T-cell (primary cell): ENCODE data around the gene GHR. TPM values are rescaled to one million over a fixed set of nuclear protein-coding genes. Genes with fewer than 3 reads are reported as not detected.

Experiments used
- ATAC-seq, 4 experiments: fragments of 200-7000 bp in 3 of 4; fragments of 150-1000 bp in 1 of 4; cut with Tn5 transposase; replicated peaks in 1 of 4; 1 replicate in 3 of 4; 2 replicates in 1 of 4; pipeline ENCODE4 v1.10.0; 2021; ENCODE audit warnings: moderate library complexity in 3 of 4, mild to moderate bottlenecking in 2 of 4, moderate number of reproducible peaks in 1 of 4
- CTCF ChIA-PET, 2 donors: fragments of 300-600 bp; sonication (Branson Sonifier 250); formaldehyde crosslinking; loops; one replicate each; lab custom pipeline; 2022; ENCODE audit warnings: antibody characterized with exemption in 2 of 2; lab: Charles Lee
- POLR2A ChIA-PET, 2 donors: fragments of 300-600 bp; sonication (Branson Sonifier 250); formaldehyde crosslinking; loops; one replicate each; lab custom pipeline; 2022; ENCODE audit warnings: antibody characterized with exemption in 2 of 2; lab: Charles Lee
- DNase-seq, 35 experiments: peaks; one replicate each; pipeline versions ENCODE4 v3.0.0 to v3.0.0-alpha.2; 2013 to 2023
- H3K27ac ChIP-seq: one replicate; pipeline ENCODE4 v1.5.1; 2013; ENCODE audit warnings: low read length
- H3K27me3 ChIP-seq, 2 experiments: replicated peaks in 1 of 2; 1 replicate in 1 of 2; 2 replicates in 1 of 2; pipeline versions ENCODE4 v1.6.1 to v1.7.0; 2013; ENCODE audit warnings: low read length in 1 of 2, mixed read lengths in 1 of 2; ENCODE audit not compliant: control insufficient read depth in 2 of 2, insufficient read depth in 2 of 2; ENCODE audit errors: extremely low read depth in 1 of 2
- H3K36me3 ChIP-seq, 2 donors: 1 replicate in 1 of 2; 2 replicates in 1 of 2; pipeline versions ENCODE4 v1.6.1 to v1.7.0; 2013; ENCODE audit warnings: low read length in 1 of 2; ENCODE audit not compliant: control insufficient read depth in 2 of 2, insufficient read depth in 1 of 2; ENCODE audit errors: extremely low read depth in 1 of 2
- H3K4me1 ChIP-seq, 2 experiments: 1 replicate in 1 of 2; 2 replicates in 1 of 2; pipeline versions ENCODE4 v1.6.1 to v1.7.0; 2013; ENCODE audit warnings: low read length in 2 of 2, mixed read lengths in 1 of 2; ENCODE audit not compliant: insufficient read depth in 2 of 2, control insufficient read depth in 1 of 2; ENCODE audit errors: extremely low read depth in 1 of 2
- H3K4me3 ChIP-seq, 2 donors: 1 replicate in 1 of 2; 2 replicates in 1 of 2; pipeline versions ENCODE4 v1.5.1 to v1.7.0; 2013; ENCODE audit warnings: mild to moderate bottlenecking in 2 of 2, low read length in 1 of 2, moderate library complexity in 1 of 2; ENCODE audit not compliant: control insufficient read depth in 1 of 2; ENCODE audit errors: extremely low read depth in 1 of 2
- H3K9me3 ChIP-seq: 2 replicates; pipeline ENCODE4 v1.7.0; 2013
- H3K27ac Mint-ChIP-seq, 2 donors: one replicate each; pipeline ENCODE4 v1.8.0; 2020 to 2021; ENCODE audit warnings: mild to moderate bottlenecking in 2 of 2, mixed read lengths in 2 of 2
- H3K27me3 Mint-ChIP-seq, 2 donors: one replicate each; pipeline ENCODE4 v1.8.0; 2021 to 2022; ENCODE audit warnings: mixed read lengths in 2 of 2
- H3K36me3 Mint-ChIP-seq: one replicate; pipeline ENCODE4 v1.8.0; 2021; ENCODE audit warnings: mixed read lengths
- H3K4me1 Mint-ChIP-seq, 3 donors: one replicate each; pipeline ENCODE4 v1.8.0; 2020 to 2022; ENCODE audit warnings: mixed read lengths in 3 of 3, mild to moderate bottlenecking in 1 of 3
- H3K4me3 Mint-ChIP-seq, 3 donors: one replicate each; pipeline ENCODE4 v1.8.0; 2020 to 2022; ENCODE audit warnings: mild to moderate bottlenecking in 3 of 3, mixed read lengths in 3 of 3, moderate library complexity in 3 of 3
- H3K9me3 Mint-ChIP-seq, 3 donors: one replicate each; pipeline ENCODE4 v1.8.0; 2020 to 2022; ENCODE audit warnings: mixed read lengths in 3 of 3
- WGBS: methylation state at CpG from one replicate; pipeline ENCODE4 v1.1.5; 2013; ENCODE audit warnings: missing lambda C conversion rate; ENCODE audit not compliant: insufficient coverage; 5-methylcytosine and 5-hydroxymethylcytosine counted together
- total RNA-seq, 35 experiments: library from RNA in 6 of 35; stranded (reverse) in 6 of 35; fragments of 120-200 nt in 1 of 35; gene quantifications; one replicate each; pipeline versions ENCODE4 v1.2.1 to v1.2.4 and lab custom pipeline; 2013 to 2026

The GHR gene
- total RNA-seq, 5 donors from 2014 or later (not counting 1 experiment from before 2014, with no cell fraction given) = 0.06 TPM; not detected in 4

DNA sequence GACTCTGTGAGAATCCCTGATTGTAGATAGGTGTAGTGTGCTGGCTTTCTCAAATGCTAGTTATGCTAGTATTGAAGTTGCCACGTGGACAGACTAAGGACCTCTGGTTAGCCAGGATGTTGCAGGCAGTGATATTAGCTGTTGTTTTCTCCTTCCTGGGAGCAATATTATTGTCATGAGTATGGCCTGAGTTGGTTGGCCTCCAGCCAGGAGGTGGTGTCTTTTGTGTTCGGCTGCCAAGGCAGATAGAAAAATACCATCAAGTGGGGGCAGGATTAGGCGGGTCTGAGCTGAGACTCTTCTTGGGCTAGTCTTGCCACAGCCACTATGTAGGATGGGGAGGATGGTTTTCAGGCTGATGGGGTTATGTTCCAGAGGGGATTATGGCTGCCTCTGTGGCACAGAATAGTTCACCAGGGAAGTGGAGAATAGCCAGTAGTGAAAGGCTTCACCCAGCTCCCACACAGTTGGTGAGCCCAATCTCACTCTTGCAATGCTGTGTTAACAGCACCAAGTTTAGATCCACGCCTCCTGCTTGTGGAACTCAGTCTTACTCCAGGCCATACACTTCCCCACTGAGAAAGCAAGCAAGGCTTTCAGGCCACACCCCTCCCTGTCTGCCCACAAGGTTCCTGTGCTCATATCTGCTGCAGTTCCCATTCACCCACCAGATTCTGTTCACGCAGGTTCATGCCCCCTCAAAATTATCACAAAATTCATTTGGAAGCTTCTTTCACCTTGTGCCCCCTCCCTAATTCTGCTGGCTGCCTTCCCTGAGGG, 31.2 kb downstream of the GHR start:
- CTCF ChIA-PET = no interaction called here

GRCh38 chr5:42461033-42461432, 37.8 kb downstream of the GHR start:
- ChIA-PET POLR2A (no interaction called here), CTCF (interaction anchor here in 1 of 2 donors (0.6 kb wide), 1 partner anchor 172 kb away, joined by 3 read pairs; no protein-coding TSS in a partner anchor)
- Histone ChIP-seq H3K9me3 (no peaks in the 10 kb centered on the region), H3K4me3 (no peak overlapping the region), H3K4me1 (no peaks in the 10 kb centered on the region), H3K36me3 (no peaks in the 10 kb centered on the region), H3K27me3 (no peaks in the 10 kb centered on the region), H3K27ac (no peak overlapping the region)
- Mint-ChIP-seq H3K27ac (no peak overlapping the region), H3K27me3 (peaks cover 4 to 11% of the 10 kb centered on the region in 2 donors), H3K9me3 (peaks cover 0 to 10% (median 0%) of the 10 kb centered on the region in 3 donors), H3K4me3 (no peak overlapping the region), H3K36me3 (no peaks in the 10 kb centered on the region), H3K4me1 (no peaks in the 10 kb centered on the region)
- WGBS = 23% methylated on average over 1 of the region's 1 CpG
- DNase-seq (no peak), ATAC-seq (no peak)

More for the DNA sequence above, 31.2 kb downstream of the GHR start:
- peaks cover 5 to 17% (median 11%) of the 10 kb centered on the region in 3 donors for H3K9me3 Mint-ChIP-seq
- H3K27ac ChIP-seq = no peak overlapping the region
- H3K36me3 Mint-ChIP-seq = no peaks in the 10 kb centered on the region
- ATAC-seq (no peak), DNase-seq (no peak)
- WGBS = 68% methylated on average over 4 of the region's 5 CpGs
- no peaks in the 10 kb centered on the region for H3K4me1 ChIP-seq
- no peaks in the 10 kb centered on the region for H3K9me3 ChIP-seq
- H3K27me3 Mint-ChIP-seq = peaks cover 9 to 28% of the 10 kb centered on the region in 2 donors
- H3K27ac Mint-ChIP-seq = no peak overlapping the region
- H3K4me3 Mint-ChIP-seq = no peak overlapping the region
- POLR2A ChIA-PET = no interaction called here
- no peak overlapping the region for H3K4me3 ChIP-seq
- no peaks in the 10 kb centered on the region for H3K4me1 Mint-ChIP-seq
- H3K27me3 ChIP-seq = peaks cover 0 to 3% of the 10 kb centered on the region in 2 experiments
- no peaks in the 10 kb centered on the region for H3K36me3 ChIP-seq

DNA sequence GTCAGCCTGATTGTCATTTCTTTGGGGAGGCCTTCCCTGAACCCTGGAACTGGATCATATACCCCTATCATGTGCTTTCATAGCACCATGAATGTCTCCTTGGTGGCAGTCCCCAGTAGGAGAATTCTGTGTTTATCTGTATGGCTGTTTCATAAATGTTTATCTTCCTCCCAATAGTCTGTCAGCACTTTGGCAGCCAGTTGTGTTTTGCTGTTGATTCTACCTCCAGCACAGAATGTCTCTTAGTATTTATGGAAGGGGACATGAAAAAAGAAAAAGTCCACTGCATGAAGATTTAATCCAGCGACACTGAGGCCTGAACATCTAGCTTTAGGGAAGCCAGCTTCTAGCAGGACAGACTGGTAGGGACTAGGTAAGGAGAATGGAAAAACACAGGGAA, 38.3 kb downstream of the GHR start:
- peaks cover 3 to 10% of the 10 kb centered on the region in 2 donors for H3K27me3 Mint-ChIP-seq
- peaks cover 0 to 10% (median 0%) of the 10 kb centered on the region in 3 donors for H3K9me3 Mint-ChIP-seq
- no peaks in the 10 kb centered on the region for H3K36me3 ChIP-seq
- no peaks in the 10 kb centered on the region for H3K9me3 ChIP-seq
- ATAC-seq (no peak), DNase-seq (no peak)
- H3K4me1 ChIP-seq = no peaks in the 10 kb centered on the region
- no peaks in the 10 kb centered on the region for H3K4me1 Mint-ChIP-seq
- POLR2A ChIA-PET = no interaction called here
- no peak overlapping the region for H3K4me3 Mint-ChIP-seq
- WGBS = no CpG with 5 or more reads among the region's 1 CpG
- no peaks in the 10 kb centered on the region for H3K27me3 ChIP-seq
- no peaks in the 10 kb centered on the region for H3K36me3 Mint-ChIP-seq
- H3K4me3 ChIP-seq = no peak overlapping the region
- CTCF ChIA-PET = interaction anchor here in 1 of 2 donors (0.6 kb wide), 1 partner anchor 172 kb away, joined by 3 read pairs; no protein-coding TSS in a partner anchor
- H3K27ac ChIP-seq = no peak overlapping the region
- H3K27ac Mint-ChIP-seq = no peak overlapping the region

GRCh38 chr5:42462083-42462482, 38.8 kb downstream of the GHR start:
- H3K4me1 ChIP-seq = no peaks in the 10 kb centered on the region
- no peak overlapping the region for H3K27ac ChIP-seq
- WGBS = no CpG with 5 or more reads among the region's 2 CpGs
- no peak overlapping the region for H3K4me3 ChIP-seq
- H3K27ac Mint-ChIP-seq = no peak overlapping the region
- no peaks in the 10 kb centered on the region for H3K36me3 ChIP-seq
- no peaks in the 10 kb centered on the region for H3K27me3 ChIP-seq
- ChIA-PET CTCF (interaction anchor here in 1 of 2 donors (0.7 kb wide), 1 partner anchor 682 kb away, joined by 3 read pairs; no protein-coding TSS in a partner anchor), POLR2A (no interaction called here)
- no peak overlapping the region for H3K4me3 Mint-ChIP-seq
- no peaks in the 10 kb centered on the region for H3K36me3 Mint-ChIP-seq
- DNase-seq (no peak), ATAC-seq (no peak)
- peaks cover 0 to 6% of the 10 kb centered on the region in 2 donors for H3K27me3 Mint-ChIP-seq
- H3K4me1 Mint-ChIP-seq = no peaks in the 10 kb centered on the region
- H3K9me3 Mint-ChIP-seq = peaks cover 0 to 10% (median 0%) of the 10 kb centered on the region in 3 donors
- no peaks in the 10 kb centered on the region for H3K9me3 ChIP-seq

DNA sequence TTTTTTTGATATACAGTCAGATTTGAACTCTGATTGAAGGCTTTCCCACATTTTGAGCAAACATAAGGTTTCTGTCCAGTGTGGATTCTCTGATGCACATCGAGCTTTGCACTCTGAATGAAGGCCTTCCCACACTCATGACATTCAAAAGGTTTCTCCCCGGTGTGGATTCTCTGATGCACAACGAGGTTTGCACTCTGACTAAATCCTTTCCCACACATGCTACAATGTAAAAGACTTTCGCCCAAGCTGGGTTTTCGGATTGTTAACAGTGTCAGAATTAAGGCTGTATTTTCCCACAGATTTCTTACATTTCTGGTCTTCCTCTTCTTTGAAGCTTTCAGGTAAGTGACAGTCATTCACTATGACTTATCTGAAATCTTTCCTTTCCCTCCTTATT, 44.3 kb downstream of the GHR start:
- no peak overlapping the region for H3K27ac ChIP-seq
- Mint-ChIP-seq H3K4me1 (no peaks in the 10 kb centered on the region), H3K36me3 (no peaks in the 10 kb centered on the region), H3K27ac (no peak overlapping the region), H3K4me3 (no peak overlapping the region), H3K9me3 (peaks cover 0 to 10% (median 0%) of the 10 kb centered on the region in 3 donors), H3K27me3 (peaks cover 3 to 4% of the 10 kb centered on the region in 2 donors)
- DNase-seq = no peak
- peaks cover 0 to 8% of the 10 kb centered on the region in 2 experiments for H3K27me3 ChIP-seq
- no peaks in the 10 kb centered on the region for H3K9me3 ChIP-seq
- no peaks in the 10 kb centered on the region for H3K4me1 ChIP-seq
- CTCF ChIA-PET = no interaction called here
- POLR2A ChIA-PET = no interaction called here
- no peaks in the 10 kb centered on the region for H3K36me3 ChIP-seq
- ATAC-seq = no peak
- WGBS = 80% methylated on average over 5 of the region's 5 CpGs
- H3K4me3 ChIP-seq = no peak overlapping the region

GRCh38 chr5:42467981-42468524, 44.8 kb downstream of the GHR start:
- no peak overlapping the region for H3K27ac ChIP-seq
- H3K4me1 ChIP-seq = no peaks in the 10 kb centered on the region
- peaks cover 0 to 8% of the 10 kb centered on the region in 2 experiments for H3K27me3 ChIP-seq
- peaks cover 3 to 4% of the 10 kb centered on the region in 2 donors for H3K27me3 Mint-ChIP-seq
- no peak for DNase-seq
- 86% methylated on average over 8 of the region's 8 CpGs for WGBS
- H3K27ac Mint-ChIP-seq = no peak overlapping the region
- no peak for ATAC-seq
- H3K9me3 Mint-ChIP-seq = peaks cover 0 to 10% (median 0%) of the 10 kb centered on the region in 3 donors
- H3K4me3 Mint-ChIP-seq = no peak overlapping the region
- no peaks in the 10 kb centered on the region for H3K9me3 ChIP-seq
- ChIA-PET POLR2A (no interaction called here), CTCF (no interaction called here)
- H3K36me3 ChIP-seq = no peaks in the 10 kb centered on the region
- no peak overlapping the region for H3K4me3 ChIP-seq
- H3K4me1 Mint-ChIP-seq = no peaks in the 10 kb centered on the region
- no peaks in the 10 kb centered on the region for H3K36me3 Mint-ChIP-seq
